HCT116 (cell line): ENCODE data around the gene CNR2. TPM values are rescaled to one million over a fixed set of nuclear protein-coding genes. Genes with fewer than 3 reads are reported as not detected.

Experiments
- ATAC-seq: fragments of 200-7000 bp; cut with Tn5 transposase; 2 replicates; pipeline ENCODE4 v1.9.1; 2020; ENCODE audit warnings: mild to moderate bottlenecking, moderate library complexity
- BruUV-seq: library from RNA; stranded (reverse); fragments of 400-500 nt; replicated peaks from 2 replicates; lab custom pipeline; 2021; lab: Mats Ljungman, UMichigan
- CTCF ChIA-PET: fragments of 300-600 bp; sonication (Branson Sonifier 250); formaldehyde crosslinking; loops from one replicate; lab custom pipeline; 2021; ENCODE audit warnings: antibody characterized with exemption; lab: Charles Lee
- POLR2A ChIA-PET: fragments of 300-600, 350-600 bp; sonication (Branson Sonifier 250); formaldehyde crosslinking; loops from one replicate; lab custom pipeline; 2021; ENCODE audit warnings: antibody characterized with exemption; lab: Charles Lee
- RAD21 ChIA-PET, 2 experiments: fragments of 300-600 bp; sonication (Branson Sonifier 250); formaldehyde crosslinking; loops; one replicate each; lab custom pipeline; 2023; ENCODE audit warnings: low total read pairs in 2 of 2; ENCODE audit not compliant: uncharacterized antibody in 2 of 2, unreplicated experiment in 2 of 2, low non-redundant PET in 1 of 2; lab: Charles Lee
- DNase-seq: peaks from one replicate; pipeline ENCODE4 v3.0.0-alpha.2; 2010; ENCODE audit warnings: low read depth, low spot score
- H2AFZ ChIP-seq: fragments of 200-600 bp; shearing (Covaris generic), sonication (generic); 2 replicates; pipeline ENCODE4 v1.6.1; 2017; ENCODE audit warnings: low read depth, mixed run types, mixed read lengths, antibody characterized with exemption, low read length; ENCODE audit not compliant: poor library complexity, severe bottlenecking
- H3K27ac ChIP-seq: 2 replicates; pipeline ENCODE4 v1.5.1; 2012; ENCODE audit warnings: low read depth, low read length
- H3K27me3 ChIP-seq: fragments of 200-600 bp; sonication (generic); 2 replicates; pipeline ENCODE4 v1.6.1; 2016; ENCODE audit warnings: mixed run types, low read length, mixed read lengths; ENCODE audit not compliant: insufficient read depth
- H3K36me3 ChIP-seq, 2 experiments: fragments of 200-500 bp in 1 of 2; fragments of 200-600 bp in 1 of 2; sonication (Bioruptor generic) in 1 of 2; sonication (generic) in 1 of 2; 2 replicates each; pipeline versions ENCODE4 v1.5.1 to v1.6.1; 2014 to 2016; ENCODE audit warnings: low read length in 2 of 2, inconsistent platforms in 1 of 2, mixed read lengths in 1 of 2, mixed run types in 1 of 2; ENCODE audit not compliant: insufficient read depth in 2 of 2, control insufficient read depth in 1 of 2
- H3K4me1 ChIP-seq, 2 experiments: fragments of 200-600 bp in 1 of 2; sonication (generic) in 1 of 2; 2 replicates each; pipeline versions ENCODE4 v1.5.1 to v1.6.1; 2012 to 2017; ENCODE audit warnings: low read length in 2 of 2, inconsistent platforms in 1 of 2, mild to moderate bottlenecking in 1 of 2, mixed read lengths in 1 of 2, mixed run types in 1 of 2, moderate library complexity in 1 of 2; ENCODE audit not compliant: insufficient read depth in 2 of 2, control insufficient read depth in 1 of 2
- H3K4me2 ChIP-seq: fragments of 200-600 bp; sonication (generic); 2 replicates; pipeline ENCODE4 v1.6.1; 2017; ENCODE audit warnings: mixed run types, low read length, mixed read lengths
- H3K4me3 ChIP-seq, 2 experiments: fragments of 200-600 bp in 1 of 2; sonication (generic) in 1 of 2; replicated peaks in 1 of 2; 2 replicates each; pipeline ENCODE4 v1.5.1; 2011 to 2016; ENCODE audit warnings: low read length in 2 of 2, control low read depth in 1 of 2, low read depth in 1 of 2, mild to moderate bottlenecking in 1 of 2, mixed read lengths in 1 of 2, mixed run types in 1 of 2
- H3K79me2 ChIP-seq: fragments of 200-600 bp; sonication (generic); 2 replicates; pipeline ENCODE4 v1.6.1; 2017; ENCODE audit warnings: mild to moderate bottlenecking, mixed run types, low read length, moderate library complexity, mixed read lengths; ENCODE audit not compliant: insufficient read depth
- H3K9ac ChIP-seq: fragments of 200-600 bp; sonication (generic); 2 replicates; pipeline ENCODE4 v1.6.1; 2016; ENCODE audit warnings: low read length, mixed read lengths
- H3K9me2 ChIP-seq: fragments of 200-600 bp; sonication (generic), shearing (Covaris generic); 2 replicates; pipeline ENCODE4 v1.6.1; 2017; ENCODE audit warnings: mixed run types, mild to moderate bottlenecking, moderate library complexity; ENCODE audit not compliant: insufficient read depth
- H3K9me3 ChIP-seq, 2 experiments: fragments of 200-500 bp in 1 of 2; fragments of 200-600 bp in 1 of 2; sonication (Bioruptor generic) in 1 of 2; sonication (generic) in 1 of 2; 2 replicates each; pipeline ENCODE4 v1.6.1; 2014 to 2017; ENCODE audit warnings: low read length in 2 of 2, mixed read lengths in 2 of 2, inconsistent platforms in 1 of 2, low read depth in 1 of 2, mild to moderate bottlenecking in 1 of 2, mixed run types in 1 of 2, moderate library complexity in 1 of 2; ENCODE audit not compliant: control insufficient read depth in 1 of 2, insufficient read depth in 1 of 2
- H4K20me1 ChIP-seq: fragments of 200-600 bp; sonication (generic), shearing (Covaris generic); 2 replicates; pipeline ENCODE4 v1.6.1; 2017; ENCODE audit warnings: mixed run types, mild to moderate bottlenecking, moderate library complexity; ENCODE audit not compliant: insufficient read depth
- JUND ChIP-seq: IDR thresholded peaks from 2 replicates; pipeline ENCODE4 v1.6.1; 2012
- POLR2AphosphoS5 ChIP-seq: IDR thresholded peaks from 2 replicates; pipeline ENCODE4 v1.6.1; 2011; ENCODE audit warnings: mild to moderate bottlenecking, low read depth, low read length, moderate library complexity
- RAD21 ChIP-seq: IDR thresholded peaks from 2 replicates; pipeline ENCODE4 v1.6.1; 2012; ENCODE audit warnings: low read depth, mild to moderate bottlenecking
- SP1 ChIP-seq: IDR thresholded peaks from 2 replicates; pipeline ENCODE4 v1.6.1; 2012; ENCODE audit warnings: low read depth
- ZNF274 ChIP-seq: fragments of 200-500 bp; sonication (Bioruptor generic); IDR thresholded peaks from 2 replicates; pipeline ENCODE4 v1.6.1; 2014; ENCODE audit warnings: mild to moderate bottlenecking, low read depth, low read length, inconsistent platforms
- intact Hi-C: fragments of 100-400 bp; cut with micrococcal nuclease; formaldehyde crosslinking; loops from 2 replicates; pipeline ENCODE4 v1.10.0; 2022
- total RNA-seq: library from RNA; stranded (reverse); gene quantifications from one replicate; pipeline ENCODE4 v1.2.1, GENCODE V29; 2021; ENCODE audit not compliant: unreplicated experiment
- TF ChIP-seq, protein P1 (sequence below), 3 experiments: fragments of 200-600 bp in 1 of 3; sonication (generic) in 1 of 3; IDR thresholded peaks in 2 of 3; conservative IDR thresholded peaks in 1 of 3; 2 replicates each; pipeline ENCODE4 v1.5.1; 2012 to 2017; ENCODE audit warnings: low read depth in 2 of 3, low read length in 2 of 3, antibody characterized with exemption in 1 of 3, borderline replicate concordance in 1 of 3, control low read depth in 1 of 3, mild to moderate bottlenecking in 1 of 3, mixed read lengths in 1 of 3, mixed run types in 1 of 3, moderate library complexity in 1 of 3; ENCODE audit not compliant: insufficient read depth in 1 of 3

Gene CNR2
- total RNA-seq, 1 experiment from 2014 or later = 0.05 TPM

- ChIA-PET POLR2A (no interaction called here), RAD21 (no interaction called here), CTCF (interaction anchor here (0.9 kb wide), 1 partner anchor 8 kb away, joined by 3 read pairs; no protein-coding TSS in a partner anchor)
- H3K4me2 ChIP-seq = no peak overlapping the region
- H3K9ac ChIP-seq = no peak overlapping the region
- ATAC-seq (no peak), DNase-seq (no peak)
- H3K4me3 ChIP-seq = no peak overlapping the region
- H4K20me1 ChIP-seq = no peaks in the 10 kb centered on the region
- no peaks in the 10 kb centered on the region for H3K79me2 ChIP-seq
- no peak overlapping the region for H2AFZ ChIP-seq
- H3K27ac ChIP-seq = no peak overlapping the region
- H3K4me1 ChIP-seq = peaks cover 3 to 11% of the 10 kb centered on the region in 2 experiments; a peak in 3 of 4 replicates
- H3K36me3 ChIP-seq = no peaks in the 10 kb centered on the region
- H3K27me3 ChIP-seq = no peaks in the 10 kb centered on the region
- TF ChIP-seq SP1 (no peak), JUND (no peak), RAD21 (no peak), ZNF274 (no peak)
- intact Hi-C loops = no loop called here
- BruUV-seq = no TSS peak
- no peaks in the 10 kb centered on the region for H3K9me3 ChIP-seq
- H3K9me2 ChIP-seq = no peaks in the 10 kb centered on the region
Measured at GRCh38 chr1:23908453-23909341, 4.5 kb downstream of the CNR2 start.

- H3K4me1 ChIP-seq = peaks cover 3 to 8% of the 10 kb centered on the region in 2 experiments; a peak in 3 of 4 replicates
- TF ChIP-seq POLR2AphosphoS5 (no peak), ZNF274 (no peak)
- TF ChIP-seq, protein P1, sequence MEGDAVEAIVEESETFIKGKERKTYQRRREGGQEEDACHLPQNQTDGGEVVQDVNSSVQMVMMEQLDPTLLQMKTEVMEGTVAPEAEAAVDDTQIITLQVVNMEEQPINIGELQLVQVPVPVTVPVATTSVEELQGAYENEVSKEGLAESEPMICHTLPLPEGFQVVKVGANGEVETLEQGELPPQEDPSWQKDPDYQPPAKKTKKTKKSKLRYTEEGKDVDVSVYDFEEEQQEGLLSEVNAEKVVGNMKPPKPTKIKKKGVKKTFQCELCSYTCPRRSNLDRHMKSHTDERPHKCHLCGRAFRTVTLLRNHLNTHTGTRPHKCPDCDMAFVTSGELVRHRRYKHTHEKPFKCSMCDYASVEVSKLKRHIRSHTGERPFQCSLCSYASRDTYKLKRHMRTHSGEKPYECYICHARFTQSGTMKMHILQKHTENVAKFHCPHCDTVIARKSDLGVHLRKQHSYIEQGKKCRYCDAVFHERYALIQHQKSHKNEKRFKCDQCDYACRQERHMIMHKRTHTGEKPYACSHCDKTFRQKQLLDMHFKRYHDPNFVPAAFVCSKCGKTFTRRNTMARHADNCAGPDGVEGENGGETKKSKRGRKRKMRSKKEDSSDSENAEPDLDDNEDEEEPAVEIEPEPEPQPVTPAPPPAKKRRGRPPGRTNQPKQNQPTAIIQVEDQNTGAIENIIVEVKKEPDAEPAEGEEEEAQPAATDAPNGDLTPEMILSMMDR (IDR thresholded peaks at IDR 0.05 in 2 of 3, conservative IDR thresholded peaks at IDR 0.05 in 1 of 3; ENCODE audit: borderline replicate concordance in 1 of 3, insufficient read depth in 1 of 3, low read depth in 2 of 3, low read length in 2 of 3) = no peak
- ChIA-PET CTCF (no interaction called here), RAD21 (no interaction called here), POLR2A (no interaction called here)
- H3K4me2 ChIP-seq = no peak overlapping the region
- intact Hi-C loops = no loop called here
- no peak overlapping the region for H2AFZ ChIP-seq
- ATAC-seq (no peak), DNase-seq (no peak)
- no peaks in the 10 kb centered on the region for H3K79me2 ChIP-seq
- H3K27ac ChIP-seq = no peak overlapping the region
- H3K36me3 ChIP-seq = no peaks in the 10 kb centered on the region
- no peaks in the 10 kb centered on the region for H4K20me1 ChIP-seq
- H3K4me3 ChIP-seq = no peak overlapping the region
- no peak overlapping the region for H3K9ac ChIP-seq
- H3K27me3 ChIP-seq = no peaks in the 10 kb centered on the region
- H3K9me2 ChIP-seq = no peaks in the 10 kb centered on the region
- BruUV-seq = no TSS peak
- H3K9me3 ChIP-seq = no peaks in the 10 kb centered on the region
Measured at GRCh38 chr1:23906731-23907130, 6.4 kb downstream of the CNR2 start.
